ENCODE data around the gene CNP.

CNP gene

DNA sequence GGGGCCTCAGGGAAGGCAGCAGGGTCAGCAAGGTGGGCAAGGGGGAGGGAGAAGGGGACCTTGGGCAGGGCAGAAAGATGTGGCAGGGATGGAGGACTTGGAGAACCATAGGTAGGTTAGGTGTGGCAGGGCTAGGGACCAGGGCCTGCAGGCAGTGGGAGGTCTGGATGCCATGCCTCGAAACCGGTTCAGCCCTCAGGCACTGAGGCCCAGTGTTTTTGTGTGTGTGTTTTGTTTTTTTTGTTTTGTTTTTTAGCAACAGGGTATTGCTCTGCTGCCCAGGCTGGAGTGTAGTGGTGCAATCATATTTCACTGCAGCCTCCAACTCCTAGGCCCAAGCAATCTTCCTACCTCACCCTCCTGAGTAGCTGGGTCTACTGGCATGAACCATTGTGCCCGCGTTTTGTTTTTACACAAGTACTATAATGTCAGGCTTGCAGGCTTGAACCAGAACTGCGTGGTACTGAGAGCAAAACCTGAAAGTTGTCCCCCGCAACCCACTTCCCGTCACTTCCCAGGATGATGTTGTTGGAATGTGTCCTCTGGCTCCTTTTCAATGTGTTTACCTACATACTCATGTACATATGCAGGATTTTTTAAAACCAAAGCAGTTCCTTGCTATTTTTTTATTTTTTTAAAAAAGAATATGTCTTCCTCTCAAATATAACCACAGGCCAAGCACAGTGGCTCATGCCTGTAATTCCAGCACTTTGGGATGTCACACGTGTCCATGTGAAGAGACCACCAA lies 23.8 kb upstream of the CNP start:
- no peak for DNase-seq

DNA sequence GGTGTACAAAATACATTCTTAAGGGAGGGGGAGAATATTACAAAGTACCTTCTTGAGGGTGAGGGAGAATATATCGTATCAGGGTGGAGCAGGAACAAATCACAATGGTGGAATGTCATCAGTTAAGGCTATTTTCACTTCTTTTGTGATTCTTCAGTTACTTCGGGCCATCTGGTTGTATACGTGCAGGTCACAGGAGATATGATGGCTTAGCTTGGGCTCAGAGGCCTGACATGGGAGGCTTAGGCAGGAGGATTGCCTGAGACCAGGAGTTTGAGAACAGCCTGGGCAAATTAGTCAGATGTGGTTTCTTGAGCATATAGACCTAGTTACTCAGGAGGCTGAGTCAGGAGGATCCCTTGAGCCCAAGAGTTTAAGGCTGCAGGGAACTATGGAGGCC lies 23.1 kb upstream of the CNP start:
- no peak for DNase-seq

DNA sequence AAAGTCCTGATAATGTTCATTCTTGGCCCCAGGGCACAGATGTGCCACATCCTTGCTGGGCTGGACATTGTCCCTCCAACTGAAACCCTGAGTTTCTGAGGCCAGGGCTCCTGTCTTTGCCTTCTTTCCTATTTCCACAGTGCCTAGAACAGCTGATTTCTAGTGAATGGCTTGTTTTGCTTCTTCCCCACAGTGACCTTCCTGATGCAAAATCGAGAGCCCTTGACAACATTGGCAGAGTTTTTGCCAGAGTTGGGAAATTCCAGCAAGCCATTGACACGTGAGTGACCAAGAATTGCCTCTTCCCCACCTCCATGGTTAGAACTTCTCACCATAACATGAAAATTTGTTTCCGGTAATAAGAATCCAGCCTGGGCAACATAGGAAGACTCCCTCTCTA lies 21.7 kb upstream of the CNP start:
- no peak for DNase-seq

DNA sequence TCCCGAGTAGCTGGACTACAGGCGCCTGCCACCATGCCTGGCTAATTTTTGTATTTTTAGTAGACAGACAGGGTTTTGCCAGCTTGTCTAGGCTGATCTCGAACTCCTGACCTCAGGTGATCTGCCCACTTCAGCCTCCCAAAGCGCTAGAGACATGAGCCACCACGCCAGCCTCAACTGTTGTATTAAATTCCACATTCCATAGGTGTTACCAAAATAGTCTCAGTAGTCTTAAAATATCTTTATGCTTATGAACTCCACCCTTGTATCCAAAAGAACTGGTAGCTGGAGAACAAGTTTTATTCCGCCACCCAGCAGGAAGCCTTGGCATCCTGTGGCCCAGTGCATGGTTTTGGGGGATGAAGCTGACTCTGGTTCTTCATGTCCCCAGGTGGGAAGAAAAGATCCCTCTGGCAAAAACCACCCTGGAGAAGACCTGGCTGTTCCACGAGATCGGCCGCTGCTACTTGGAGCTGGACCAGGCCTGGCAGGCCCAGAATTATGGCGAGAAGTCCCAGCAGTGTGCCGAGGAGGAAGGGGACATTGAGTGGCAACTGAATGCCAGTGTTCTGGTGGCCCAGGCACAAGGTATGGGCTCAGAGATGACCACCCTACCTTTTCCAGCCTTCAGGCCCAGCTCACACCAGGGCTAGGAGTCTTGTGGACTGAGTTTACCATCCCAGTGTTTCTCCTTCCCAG lies 17.7 kb upstream of the CNP start:
- DNase-seq, result no peak

DNA sequence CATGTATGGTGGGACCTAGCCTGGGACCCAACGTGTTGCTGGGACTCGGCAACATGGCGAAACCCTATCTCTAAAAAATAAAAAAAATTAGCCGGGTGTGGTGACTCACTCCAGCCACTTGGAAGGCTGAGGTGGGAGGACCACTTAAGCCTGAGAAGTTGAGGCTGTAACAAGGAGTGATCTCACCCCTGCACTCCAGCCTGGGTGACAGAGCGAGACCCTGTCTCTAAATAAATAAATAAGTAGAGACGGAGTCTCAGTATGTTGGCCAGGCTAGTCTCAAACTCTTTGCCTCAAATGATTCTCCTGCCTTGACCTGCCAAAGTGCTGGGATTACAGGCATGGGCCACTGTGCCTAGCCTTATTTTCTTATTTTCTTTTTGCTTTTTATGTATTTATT lies 10.1 kb upstream of the CNP start:
- no peak for DNase-seq

DNA sequence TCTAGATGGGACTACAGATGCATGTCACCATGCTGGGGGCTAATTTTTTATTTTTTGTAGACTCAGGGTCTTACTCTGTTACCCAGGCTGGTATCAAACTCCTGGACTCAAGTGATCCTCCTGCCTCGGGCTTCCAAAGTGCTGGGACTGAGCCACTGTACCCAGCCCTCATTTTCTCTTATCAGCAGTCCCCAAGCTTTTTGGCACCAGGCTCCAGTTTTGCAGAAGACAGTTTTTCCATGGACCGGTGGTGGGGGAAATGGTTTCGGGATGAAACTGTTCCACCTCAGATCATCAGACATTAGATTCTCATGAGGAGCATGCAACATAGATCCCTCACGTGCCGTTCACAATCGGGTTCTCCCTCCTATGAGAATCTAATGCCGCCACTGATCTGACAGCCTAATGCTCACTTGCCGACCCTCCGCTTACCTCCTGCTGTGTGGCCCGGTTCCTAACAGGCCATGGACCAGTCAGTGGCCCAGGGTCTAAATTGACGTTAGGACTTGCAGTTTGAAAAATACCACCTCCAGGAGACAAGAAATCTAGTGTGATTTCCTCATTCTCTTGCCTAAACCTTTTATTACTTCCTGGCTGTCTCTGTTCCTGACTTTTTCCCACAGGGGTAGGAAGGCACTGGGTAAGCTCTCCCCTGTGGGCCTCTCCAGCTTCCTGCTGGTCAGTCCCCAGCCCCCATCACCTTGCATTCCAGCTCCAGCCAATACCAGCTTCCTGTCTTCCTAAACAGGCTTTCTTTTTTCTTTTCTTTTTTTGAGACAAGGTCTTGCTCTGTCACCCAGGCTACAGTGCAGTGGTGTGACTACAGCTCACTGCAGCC lies 9.3 kb upstream of the CNP start:
- peak in 1 of 2 experiments; percentile 16 for DNase-seq

DNA sequence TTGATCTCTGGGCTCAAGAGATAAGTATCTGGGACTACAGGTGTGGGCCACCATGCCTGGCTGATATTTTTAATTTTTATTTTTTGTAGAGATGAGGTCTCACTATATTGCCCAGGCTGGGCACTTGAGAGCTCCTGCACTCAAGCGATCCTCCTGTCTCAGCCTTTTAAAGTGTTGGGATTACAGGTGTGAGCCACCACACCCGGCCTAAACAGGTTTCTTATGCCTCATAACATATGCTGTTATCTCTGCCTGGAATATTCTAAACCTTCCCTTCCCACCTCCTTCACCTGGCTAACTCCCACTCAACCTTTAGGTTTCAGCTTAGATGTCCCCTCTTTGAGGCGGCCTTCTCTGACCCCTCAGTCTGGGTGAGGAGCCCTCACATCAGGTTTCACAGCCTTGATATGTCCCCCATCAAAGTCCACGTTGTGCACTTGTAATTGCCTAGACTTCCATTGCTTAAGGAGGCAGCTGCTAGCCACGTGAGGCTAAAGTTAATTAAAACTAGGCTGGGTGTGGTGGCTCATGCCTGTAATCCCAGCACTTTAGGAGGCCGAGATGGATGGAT lies 8.6 kb upstream of the CNP start:
- DNase-seq, result no peak

DNA sequence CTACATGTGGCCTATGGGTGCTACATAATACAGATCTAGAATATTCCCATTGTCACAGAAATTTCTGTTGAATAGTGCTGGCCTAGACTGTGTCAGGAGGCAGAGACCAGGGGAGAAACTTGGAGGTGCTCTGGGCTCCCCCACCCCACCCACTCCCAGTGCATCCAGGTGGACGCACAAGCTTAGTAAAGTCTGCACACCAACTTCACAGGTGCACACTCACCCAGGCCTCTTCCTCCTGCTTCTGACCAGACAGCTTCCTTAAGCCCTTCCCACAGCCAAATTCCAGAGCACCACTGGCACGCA lies 7.6 kb upstream of the CNP start:
- DNase-seq, result no peak

DNA sequence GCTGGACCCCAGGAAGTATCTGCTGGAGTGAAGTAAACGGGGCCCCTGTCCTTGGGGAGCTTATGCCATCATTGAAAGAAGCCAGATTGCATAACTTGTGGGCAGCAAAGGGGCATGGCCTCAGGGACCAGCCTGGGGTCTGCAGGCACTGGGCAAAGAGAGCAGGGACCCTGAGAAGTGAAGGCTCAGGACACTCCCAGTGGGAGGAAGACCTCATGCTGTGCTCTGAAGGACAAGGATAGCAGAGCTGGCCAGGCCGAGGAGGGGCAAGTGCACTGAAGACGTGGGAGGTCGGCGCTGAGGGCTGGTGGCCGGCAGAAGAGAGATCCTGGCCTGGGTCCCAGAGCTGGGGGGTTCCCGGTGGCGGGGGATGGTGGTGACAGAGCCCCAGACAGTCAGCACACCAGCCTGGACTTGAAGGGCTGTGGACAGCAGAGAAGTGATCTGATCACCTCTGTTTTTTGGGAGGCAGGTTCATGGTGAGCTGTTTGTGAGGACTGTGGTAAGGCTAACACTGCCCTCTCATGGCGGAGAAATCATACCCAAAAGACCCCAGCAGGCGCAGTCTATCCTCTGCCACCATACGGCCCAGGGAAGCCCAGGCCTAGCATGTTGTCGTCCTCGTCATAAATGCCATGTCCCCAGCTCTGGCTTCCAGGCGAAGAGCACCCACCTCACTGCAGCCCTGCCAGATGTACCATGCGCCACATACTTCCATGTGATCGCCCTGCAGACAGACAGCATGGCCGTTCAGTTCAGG lies 7.1 kb upstream of the CNP start:
- peak; percentile 57 to 66 for DNase-seq

DNA sequence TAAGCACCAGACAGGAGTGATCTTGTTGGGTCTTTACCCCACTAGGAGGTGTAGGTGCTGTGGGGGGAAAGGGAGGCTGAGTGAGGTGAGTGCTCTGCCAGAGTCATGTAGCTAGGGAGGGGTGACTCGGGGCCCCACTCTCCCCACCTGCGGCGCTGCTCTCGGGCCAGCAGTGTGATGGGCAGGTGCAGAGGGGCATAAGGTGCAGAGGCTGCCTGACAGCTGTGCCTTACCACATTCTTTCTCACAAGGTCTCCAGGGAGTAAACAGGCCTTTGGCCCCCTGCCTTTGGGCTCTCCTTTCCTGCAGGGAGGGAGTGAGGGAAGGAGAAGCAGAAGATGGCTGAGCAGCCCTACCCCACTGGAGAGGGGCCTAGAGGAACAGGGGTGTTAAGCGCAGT lies 4.5 kb upstream of the CNP start:
- DNase-seq, result no peak

DNA sequence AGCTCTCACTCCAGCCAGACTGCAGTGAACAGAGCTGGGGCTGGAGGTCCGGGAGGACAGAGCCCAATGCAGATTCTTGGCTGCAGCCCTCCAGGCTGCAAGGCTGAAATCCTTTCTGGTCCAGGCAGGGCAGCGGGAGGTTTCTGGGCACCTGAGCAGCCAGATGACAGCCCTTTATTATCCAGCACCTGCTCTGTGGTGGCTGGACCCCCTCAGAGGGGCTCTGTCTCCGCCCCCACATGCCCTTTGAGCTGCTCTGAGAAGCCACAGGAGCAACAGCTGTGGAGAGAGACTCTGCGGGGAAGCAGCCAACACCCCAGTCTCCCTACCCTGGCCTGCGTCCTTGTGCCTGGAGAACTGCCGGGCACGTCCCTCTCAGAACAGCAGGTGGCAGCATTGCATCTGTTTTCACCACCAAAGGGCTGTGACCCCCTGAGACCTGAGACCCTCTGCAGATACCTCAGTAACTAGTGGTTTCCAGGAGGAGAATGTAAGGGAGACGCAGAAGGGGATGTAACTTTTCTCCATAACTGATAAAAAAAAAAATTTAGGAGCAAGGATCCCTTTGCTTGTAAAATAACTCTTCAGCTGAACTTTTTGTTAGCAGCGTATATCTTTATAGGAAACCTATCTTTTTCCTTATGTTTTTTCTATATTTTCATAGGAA lies 3.7 kb upstream of the CNP start:
- DNase-seq, result peak; percentile 64 to 70

DNA sequence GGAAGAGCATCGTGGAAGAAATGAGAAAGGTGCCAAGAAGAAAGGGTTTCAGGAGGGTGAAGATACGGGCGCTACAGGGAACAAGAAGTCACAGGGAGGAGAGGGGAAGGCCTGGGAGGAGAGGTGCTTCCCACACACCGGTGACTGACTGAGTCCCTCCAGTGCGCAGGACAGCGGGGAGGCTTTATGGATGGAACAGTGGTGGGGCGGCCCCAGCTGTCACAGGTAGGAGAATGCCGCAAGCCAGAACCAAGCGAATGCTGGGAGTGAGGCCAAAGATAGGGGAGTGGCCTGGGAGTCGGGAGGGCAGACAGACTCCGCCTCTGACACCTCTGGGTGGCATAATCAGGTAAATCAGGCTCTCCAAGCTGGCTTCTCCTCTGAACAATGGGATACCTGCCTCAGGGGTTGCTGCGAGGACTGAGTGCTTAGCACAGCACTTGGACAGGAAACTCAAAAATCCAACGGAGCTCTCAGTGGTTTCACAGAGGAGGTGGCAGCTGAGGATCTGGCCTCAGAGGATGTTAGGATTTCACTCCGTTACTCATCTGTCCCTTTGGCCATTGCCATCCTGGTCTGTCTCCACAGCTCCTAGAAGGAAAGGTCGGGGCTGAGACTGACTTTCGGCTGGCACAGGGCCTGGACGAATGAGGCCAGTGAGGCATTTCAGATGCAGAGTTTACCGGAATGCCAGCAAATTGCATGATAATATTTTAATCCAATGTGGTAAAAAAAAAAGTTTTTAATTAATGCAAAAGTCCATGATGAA lies 717 bp upstream of the CNP start:
- DNase-seq, result peak; percentile 26 to 57

DNA sequence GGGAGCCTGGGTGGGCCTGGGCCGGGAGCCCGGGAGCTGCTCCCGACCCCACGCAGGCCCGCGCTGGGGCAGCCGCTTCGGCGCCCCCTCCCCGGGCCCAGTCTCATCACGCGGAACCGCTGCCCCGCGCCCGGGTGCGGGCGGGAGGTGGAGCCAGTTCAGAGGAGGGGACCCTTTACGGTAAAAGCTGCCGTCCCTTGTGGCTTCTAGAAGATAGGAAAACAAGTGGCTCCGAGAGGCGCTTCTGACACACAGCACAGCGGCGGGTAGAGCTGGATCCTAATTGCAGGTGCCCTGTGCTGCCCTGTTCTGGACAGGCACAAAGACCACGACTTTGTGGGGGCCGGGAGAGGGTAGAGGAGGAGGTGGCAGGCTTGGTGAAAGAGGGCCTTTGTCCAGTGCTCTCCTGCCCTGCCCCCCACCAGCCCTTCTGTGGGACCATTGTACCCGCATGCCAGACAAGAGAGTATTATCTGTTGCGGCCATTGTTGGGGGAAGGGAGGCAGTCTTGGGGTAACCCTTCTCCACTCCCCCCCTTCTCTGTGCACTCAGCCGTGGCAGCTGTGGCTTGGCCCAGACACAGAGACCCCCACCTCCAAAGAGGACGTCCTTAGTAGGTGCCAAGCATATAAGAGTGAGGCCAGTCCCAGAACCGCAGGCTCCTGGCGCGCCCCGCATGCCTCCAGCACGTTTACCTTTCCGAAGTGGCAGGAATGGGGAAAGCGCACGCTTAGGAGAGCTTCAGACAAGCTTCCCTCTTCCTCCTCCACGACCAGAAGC lies 736 bp downstream of the CNP start:
- DNase-seq, result no peak

DNA sequence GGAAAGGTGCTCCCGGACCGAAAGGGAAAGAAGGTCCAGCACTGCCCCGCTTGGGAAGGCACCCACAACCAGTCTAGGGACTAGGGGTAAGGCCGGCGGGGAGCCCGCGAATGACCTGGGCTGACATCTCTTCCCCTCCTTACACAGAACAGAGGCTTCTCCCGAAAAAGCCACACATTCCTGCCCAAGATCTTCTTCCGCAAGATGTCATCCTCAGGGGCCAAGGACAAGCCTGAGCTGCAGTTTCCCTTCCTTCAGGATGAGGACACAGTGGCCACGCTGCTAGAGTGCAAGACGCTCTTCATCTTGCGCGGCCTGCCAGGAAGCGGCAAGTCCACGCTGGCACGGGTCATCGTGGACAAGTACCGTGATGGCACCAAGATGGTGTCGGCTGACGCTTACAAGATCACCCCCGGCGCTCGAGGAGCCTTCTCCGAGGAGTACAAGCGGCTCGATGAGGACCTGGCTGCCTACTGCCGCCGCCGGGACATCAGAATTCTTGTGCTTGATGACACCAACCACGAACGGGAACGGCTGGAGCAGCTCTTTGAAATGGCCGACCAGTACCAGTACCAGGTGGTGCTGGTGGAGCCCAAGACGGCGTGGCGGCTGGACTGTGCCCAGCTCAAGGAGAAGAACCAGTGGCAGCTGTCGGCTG lies 1.5 kb downstream of the CNP start:
- no peak for DNase-seq

DNA sequence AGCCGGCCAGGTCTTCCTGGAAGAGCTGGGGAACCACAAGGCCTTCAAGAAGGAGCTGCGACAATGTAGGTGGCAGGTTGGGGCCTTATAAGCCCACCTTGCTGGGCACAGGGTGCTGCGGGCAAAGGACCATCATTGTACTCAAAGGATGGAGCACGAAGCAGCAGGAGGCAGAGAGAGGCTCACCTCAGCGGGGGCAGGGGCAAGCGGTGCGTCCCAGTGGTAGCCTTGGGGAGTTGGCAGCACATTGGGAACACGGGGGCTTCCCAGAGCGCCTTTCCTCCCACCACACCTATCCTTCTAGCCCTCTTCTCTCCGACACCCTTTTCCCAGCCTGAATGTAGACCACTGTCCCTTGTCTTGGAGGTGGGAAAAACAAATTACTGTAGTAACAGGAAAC lies 2.1 kb downstream of the CNP start:
- DNase-seq, result no peak

DNA sequence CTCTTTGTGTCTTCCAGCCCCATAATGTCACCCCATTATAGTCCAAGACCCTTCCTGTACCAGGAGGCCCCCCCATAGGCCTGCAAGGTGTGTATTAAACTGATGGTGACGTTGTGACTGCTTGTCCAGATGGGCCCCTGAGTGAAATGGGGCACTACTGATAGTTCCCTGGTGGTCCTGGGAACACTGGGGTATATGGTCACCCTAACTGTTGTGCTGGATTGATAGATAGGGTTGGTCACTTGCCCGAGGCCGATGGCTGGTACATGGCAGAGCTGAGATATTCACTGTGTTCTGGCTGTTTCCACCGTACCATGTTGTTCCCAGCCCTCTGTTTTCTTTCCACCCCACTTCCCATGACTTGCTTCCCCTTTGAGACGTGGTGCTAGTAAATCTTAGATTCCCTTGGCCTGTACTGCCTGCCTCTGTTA lies 4.3 kb downstream of the CNP start:
- DNase-seq, result no peak

DNA sequence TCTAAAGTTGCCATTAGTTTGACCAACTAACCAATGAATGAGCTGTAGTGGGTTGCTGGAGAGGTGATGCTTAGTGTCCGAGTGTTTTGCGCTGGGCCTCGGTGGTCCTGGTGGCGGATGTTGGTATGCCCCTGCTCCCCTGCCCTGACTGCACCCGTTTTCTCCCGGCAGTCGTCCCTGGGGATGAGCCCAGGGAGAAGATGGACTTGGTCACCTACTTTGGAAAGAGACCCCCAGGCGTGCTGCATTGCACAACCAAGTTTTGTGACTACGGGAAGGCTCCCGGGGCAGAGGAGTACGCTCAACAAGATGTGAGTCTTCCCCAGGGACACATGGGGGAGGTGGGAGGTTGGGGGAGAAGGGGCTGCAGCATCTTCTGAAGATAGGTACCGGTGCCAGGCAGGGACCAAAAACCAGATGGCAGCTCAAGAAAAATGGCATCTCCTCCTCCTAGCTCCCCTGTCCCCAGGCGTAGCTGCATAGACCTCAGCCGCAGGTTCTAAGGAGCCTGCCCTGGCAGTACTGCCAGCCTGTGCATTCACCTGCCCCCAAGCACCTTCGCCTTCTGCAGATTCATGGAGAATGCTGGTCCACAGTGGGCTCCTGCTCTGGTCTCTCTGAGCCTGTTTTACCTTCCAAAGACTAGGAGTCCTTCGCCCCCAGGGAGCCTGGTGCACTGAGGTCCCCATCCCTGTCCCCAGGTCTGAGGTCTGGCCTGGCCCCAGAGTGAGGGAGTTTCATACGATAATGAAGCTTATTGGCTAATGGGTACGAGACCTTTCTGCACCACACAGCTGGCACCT lies 5.3 kb downstream of the CNP start:
- no peak for DNase-seq

DNA sequence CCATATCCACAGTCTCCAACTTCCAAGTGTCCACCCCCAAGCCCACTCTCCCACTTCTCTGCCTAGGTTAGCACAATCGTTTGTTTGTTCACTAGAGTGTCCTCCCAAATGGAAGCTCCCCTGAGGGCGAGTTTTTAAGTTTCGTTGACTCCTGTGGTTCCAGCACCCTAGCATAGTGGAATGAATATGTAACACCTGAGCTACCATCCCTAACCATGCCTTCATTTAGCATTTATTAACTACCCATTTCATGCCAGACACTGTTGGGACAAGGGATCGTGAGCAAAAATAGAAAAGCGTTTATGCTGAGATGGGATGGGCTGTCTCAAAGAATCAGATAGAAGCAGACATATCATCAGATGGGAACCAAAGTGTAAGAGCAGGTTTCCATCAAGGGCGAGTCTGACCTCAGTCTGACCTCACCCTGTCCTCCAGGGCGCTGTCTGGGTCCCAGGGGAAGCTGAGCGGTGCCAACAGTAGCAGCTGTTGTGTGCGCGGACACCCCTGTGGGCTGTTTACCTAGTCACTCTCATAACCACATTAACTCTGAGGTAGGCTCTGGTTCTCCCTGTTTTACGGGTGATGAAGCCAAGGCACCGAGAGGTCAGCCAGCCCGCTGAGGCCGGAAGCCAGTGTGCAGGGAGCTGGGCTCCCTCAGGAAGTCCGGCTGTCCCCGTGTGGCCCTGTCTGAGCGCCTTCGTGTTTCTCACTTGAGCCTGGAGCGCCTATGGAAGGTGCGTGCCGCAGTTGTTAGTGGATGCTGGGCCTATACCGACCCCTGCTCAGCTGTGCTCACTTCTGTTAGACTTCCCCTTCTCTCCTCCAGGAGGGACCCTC lies 6.2 kb downstream of the CNP start:
- no peak for DNase-seq
